ENCODE results near the gene PLA2G12A. TPM values are rescaled to one million over a fixed set of nuclear protein-coding genes. Genes with fewer than 3 reads are reported as not detected.

PLA2G12A gene
- total RNA-seq, 1 experiment from 2014 or later = 37.9 TPM

DNA sequence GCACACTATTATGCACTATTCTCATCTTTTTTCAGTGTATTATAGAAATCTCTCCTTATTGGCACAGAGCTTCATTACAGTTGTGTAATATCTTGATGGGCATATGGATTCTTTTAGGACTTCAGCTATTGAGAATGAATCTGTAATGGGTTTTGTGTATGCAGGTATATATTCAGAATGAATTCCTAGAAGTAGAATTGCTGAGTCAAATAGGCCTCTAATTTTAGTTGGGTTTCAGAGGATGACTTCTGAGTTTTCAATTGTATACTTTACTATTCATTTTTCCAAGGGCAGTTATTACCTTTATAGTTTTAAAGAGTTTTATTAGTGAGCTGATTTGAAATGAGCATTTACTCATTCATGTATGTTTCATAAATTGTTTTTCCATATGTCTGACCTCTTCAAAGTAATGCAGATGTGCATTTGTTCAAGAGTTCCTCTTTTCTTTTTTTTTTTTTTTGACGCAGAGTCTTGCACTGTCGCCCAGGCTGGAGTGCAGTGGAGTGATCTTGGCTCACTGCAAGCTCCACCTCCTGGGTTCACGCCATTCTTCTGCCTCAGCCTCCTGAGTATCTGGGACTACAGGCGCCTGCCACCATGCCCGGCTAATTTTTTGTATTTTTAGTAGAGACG, 46.1 kb downstream of the PLA2G12A start:
- intact Hi-C loops (cut with micrococcal nuclease) = no loop called here
- H2AFZ ChIP-seq (ENCODE audit: low read depth, low read length, poor library complexity, severe bottlenecking) = no peak overlapping the region
- no peak for DNase-seq (ENCODE audit: low read depth, low spot score)
- H3K27ac ChIP-seq (ENCODE audit: low read depth, low read length) = no peak overlapping the region
- H3K27me3 ChIP-seq (ENCODE audit: insufficient read depth, low read length) = no peaks in the 10 kb centered on the region
- no peaks in the 10 kb centered on the region for H3K9me3 ChIP-seq (ENCODE audit: control insufficient read depth in 1 of 2, insufficient read depth in 1 of 2, low read depth in 1 of 2, low read length in 2 of 2)
- no TSS peak for BruUV-seq (replicated peaks)
- H3K4me3 ChIP-seq (replicated peaks in 1 of 2; ENCODE audit: low read depth in 1 of 2, low read length in 2 of 2) = no peak overlapping the region
- RAD21 ChIA-PET (ENCODE audit: low non-redundant PET in 1 of 2, low total read pairs in 2 of 2, uncharacterized antibody in 2 of 2, unreplicated experiment in 2 of 2) = no interaction called here
- H3K4me2 ChIP-seq (ENCODE audit: low read length) = no peak overlapping the region
- POLR2A ChIA-PET = no interaction called here
- TF ChIP-seq FOSL1 (IDR thresholded peaks at IDR 0.05; ENCODE audit: low read depth) = no peak
- TF ChIP-seq POLR2A (IDR thresholded peaks at IDR 0.05; ENCODE audit: borderline replicate concordance, extremely low read depth, insufficient read depth, insufficient read length) = no peak
- no peak for TF ChIP-seq EGR1 (IDR thresholded peaks at IDR 0.05; ENCODE audit: low read depth)
- no peaks in the 10 kb centered on the region; a peak in 1 of 4 replicates for H3K36me3 ChIP-seq (ENCODE audit: control insufficient read depth in 1 of 2, insufficient read depth in 2 of 2, low read length in 2 of 2)
- no peaks in the 10 kb centered on the region for H3K4me1 ChIP-seq (ENCODE audit: control insufficient read depth in 1 of 2, insufficient read depth in 2 of 2, low read length in 2 of 2)
- no peak overlapping the region for H3K9ac ChIP-seq (ENCODE audit: low read length)
- no peaks in the 10 kb centered on the region for H3K79me2 ChIP-seq (ENCODE audit: insufficient read depth, low read length)
- CTCF ChIA-PET = no interaction called here
- ATAC-seq = no peak
- H4K20me1 ChIP-seq (ENCODE audit: insufficient read depth) = no peaks in the 10 kb centered on the region
- no peaks in the 10 kb centered on the region for H3K9me2 ChIP-seq (ENCODE audit: insufficient read depth)

GRCh38 chr4:109682875-109683274, 47.0 kb downstream of the PLA2G12A start:
- ATAC-seq (no peak), DNase-seq (ENCODE audit: low read depth, low spot score) (no peak)
- no peak overlapping the region for H3K9ac ChIP-seq (ENCODE audit: low read length)
- RAD21 ChIA-PET (ENCODE audit: low non-redundant PET in 1 of 2, low total read pairs in 2 of 2, uncharacterized antibody in 2 of 2, unreplicated experiment in 2 of 2) = no interaction called here
- POLR2A ChIA-PET = no interaction called here
- H3K9me3 ChIP-seq (ENCODE audit: control insufficient read depth in 1 of 2, insufficient read depth in 1 of 2, low read depth in 1 of 2, low read length in 2 of 2) = no peaks in the 10 kb centered on the region
- BruUV-seq (replicated peaks) = no TSS peak
- H3K4me3 ChIP-seq (replicated peaks in 1 of 2; ENCODE audit: low read depth in 1 of 2, low read length in 2 of 2) = no peak overlapping the region
- intact Hi-C loops (cut with micrococcal nuclease) = no loop called here
- no peaks in the 10 kb centered on the region for H3K79me2 ChIP-seq (ENCODE audit: insufficient read depth, low read length)
- H3K4me1 ChIP-seq (ENCODE audit: control insufficient read depth in 1 of 2, insufficient read depth in 2 of 2, low read length in 2 of 2) = no peaks in the 10 kb centered on the region
- no peak overlapping the region for H2AFZ ChIP-seq (ENCODE audit: low read depth, low read length, poor library complexity, severe bottlenecking)
- H3K36me3 ChIP-seq (ENCODE audit: control insufficient read depth in 1 of 2, insufficient read depth in 2 of 2, low read length in 2 of 2) = no peaks in the 10 kb centered on the region; a peak in 1 of 4 replicates
- no peaks in the 10 kb centered on the region for H3K27me3 ChIP-seq (ENCODE audit: insufficient read depth, low read length)
- H3K9me2 ChIP-seq (ENCODE audit: insufficient read depth) = no peaks in the 10 kb centered on the region
- TF ChIP-seq, protein P1, sequence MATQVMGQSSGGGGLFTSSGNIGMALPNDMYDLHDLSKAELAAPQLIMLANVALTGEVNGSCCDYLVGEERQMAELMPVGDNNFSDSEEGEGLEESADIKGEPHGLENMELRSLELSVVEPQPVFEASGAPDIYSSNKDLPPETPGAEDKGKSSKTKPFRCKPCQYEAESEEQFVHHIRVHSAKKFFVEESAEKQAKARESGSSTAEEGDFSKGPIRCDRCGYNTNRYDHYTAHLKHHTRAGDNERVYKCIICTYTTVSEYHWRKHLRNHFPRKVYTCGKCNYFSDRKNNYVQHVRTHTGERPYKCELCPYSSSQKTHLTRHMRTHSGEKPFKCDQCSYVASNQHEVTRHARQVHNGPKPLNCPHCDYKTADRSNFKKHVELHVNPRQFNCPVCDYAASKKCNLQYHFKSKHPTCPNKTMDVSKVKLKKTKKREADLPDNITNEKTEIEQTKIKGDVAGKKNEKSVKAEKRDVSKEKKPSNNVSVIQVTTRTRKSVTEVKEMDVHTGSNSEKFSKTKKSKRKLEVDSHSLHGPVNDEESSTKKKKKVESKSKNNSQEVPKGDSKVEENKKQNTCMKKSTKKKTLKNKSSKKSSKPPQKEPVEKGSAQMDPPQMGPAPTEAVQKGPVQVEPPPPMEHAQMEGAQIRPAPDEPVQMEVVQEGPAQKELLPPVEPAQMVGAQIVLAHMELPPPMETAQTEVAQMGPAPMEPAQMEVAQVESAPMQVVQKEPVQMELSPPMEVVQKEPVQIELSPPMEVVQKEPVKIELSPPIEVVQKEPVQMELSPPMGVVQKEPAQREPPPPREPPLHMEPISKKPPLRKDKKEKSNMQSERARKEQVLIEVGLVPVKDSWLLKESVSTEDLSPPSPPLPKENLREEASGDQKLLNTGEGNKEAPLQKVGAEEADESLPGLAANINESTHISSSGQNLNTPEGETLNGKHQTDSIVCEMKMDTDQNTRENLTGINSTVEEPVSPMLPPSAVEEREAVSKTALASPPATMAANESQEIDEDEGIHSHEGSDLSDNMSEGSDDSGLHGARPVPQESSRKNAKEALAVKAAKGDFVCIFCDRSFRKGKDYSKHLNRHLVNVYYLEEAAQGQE (IDR thresholded peaks at IDR 0.05; ENCODE audit: low read depth) = no peak
- TF ChIP-seq YY1 (IDR thresholded peaks at IDR 0.05; ENCODE audit: extremely low read depth, insufficient replicate concordance, low read depth, low read length) (no peak), TCF7L2 (IDR thresholded peaks at IDR 0.05; ENCODE audit: borderline replicate concordance, extremely low read depth, insufficient read depth, insufficient read length) (no peak), ATF3 (IDR thresholded peaks at IDR 0.05) (no peak), SIN3A (IDR thresholded peaks at IDR 0.05; ENCODE audit: low read depth) (no peak), ZNF274 (IDR thresholded peaks at IDR 0.05; ENCODE audit: low read depth, low read length) (no peak), POLR2AphosphoS5 (IDR thresholded peaks at IDR 0.05; ENCODE audit: low read depth, low read length) (no peak), ZBTB33 (IDR thresholded peaks at IDR 0.05; ENCODE audit: extremely low read depth, insufficient replicate concordance, low read length) (no peak), EZH2phosphoT487 (IDR thresholded peaks at IDR 0.05; ENCODE audit: borderline replicate concordance) (no peak), CBX3 (IDR thresholded peaks at IDR 0.05; ENCODE audit: low read depth) (no peak), JUND (IDR thresholded peaks at IDR 0.05) (no peak), EZH2 (IDR thresholded peaks at IDR 0.05) (no peak), POLR2A (IDR thresholded peaks at IDR 0.05; ENCODE audit: borderline replicate concordance, extremely low read depth, insufficient read depth, insufficient read length) (no peak), CEBPB (IDR thresholded peaks at IDR 0.05; ENCODE audit: low read depth) (no peak)
- no peak overlapping the region for H3K27ac ChIP-seq (ENCODE audit: low read depth, low read length)
- CTCF ChIA-PET = no interaction called here
- no peak overlapping the region for H3K4me2 ChIP-seq (ENCODE audit: low read length)
- H4K20me1 ChIP-seq (ENCODE audit: insufficient read depth) = no peaks in the 10 kb centered on the region

Data from HCT116 (cell line).